Thyroid gland (tissue), 4 donors: ENCODE data around the gene KIF18A. TPM values are rescaled to one million over a fixed set of nuclear protein-coding genes. Genes with fewer than 3 reads are reported as not detected.

Source experiments
- DNase-seq, 2 donors: peaks; one replicate each; pipeline ENCODE4 v3.0.0-alpha.2; 2019
- H3K27ac ChIP-seq, 3 donors: fragments of 200-600 bp; sonication (generic); 1 replicate in 2 of 3; 2 replicates in 1 of 3; pipeline ENCODE4 v1.5.1; 2016 to 2019; ENCODE audit warnings: mild to moderate bottlenecking in 1 of 3, moderate library complexity in 1 of 3
- H3K27me3 ChIP-seq: fragments of 200-600 bp; sonication (generic); one replicate; pipeline ENCODE4 v1.5.1; 2019
- H3K36me3 ChIP-seq, 2 donors: fragments of 200-600 bp; sonication (generic); one replicate each; pipeline ENCODE4 v1.5.1; 2016 to 2019
- H3K4me1 ChIP-seq, 2 donors: fragments of 200-600 bp; sonication (generic); one replicate each; pipeline ENCODE4 v1.5.1; 2017 to 2019
- H3K4me3 ChIP-seq, 3 donors: fragments of 200-600 bp; sonication (generic); replicated peaks in 1 of 3; 1 replicate in 2 of 3; 2 replicates in 1 of 3; pipeline ENCODE4 v1.5.1; 2016; ENCODE audit warnings: mild to moderate bottlenecking in 1 of 3
- H3K9me3 ChIP-seq: fragments of 200-600 bp; sonication (generic); one replicate; pipeline ENCODE4 v1.5.1; 2017
- CTCF ChIP-seq, 6 experiments: fragments of 200-600 bp in 3 of 6; fragments of 450-650 bp in 3 of 6; sonication (generic) in 3 of 6; IDR thresholded peaks; one replicate each; pipeline ENCODE4 v1.5.1; 2016 to 2019; ENCODE audit warnings: antibody characterized with exemption in 6 of 6, mild to moderate bottlenecking in 2 of 6, inconsistent platforms in 1 of 6, moderate library complexity in 1 of 6
- POLR2A ChIP-seq, 2 donors: fragments of 450-650 bp; IDR thresholded peaks; one replicate each; pipeline ENCODE4 v1.6.1; 2017; ENCODE audit warnings: antibody characterized with exemption in 2 of 2, mild to moderate bottlenecking in 2 of 2, moderate library complexity in 1 of 2
- WGBS, 2 donors: methylation state at CpG; one replicate each; pipeline ENCODE4 v1.1.5; 2017; 5-methylcytosine and 5-hydroxymethylcytosine counted together
- intact Hi-C: fragments of 100-400 bp; cut with DNase I; formaldehyde crosslinking; loops from one replicate; pipeline ENCODE4 v1.15.1; 2023
- total RNA-seq, 4 donors: library from RNA; depleted of rRNA; stranded (reverse); fragments of >200 nt; gene quantifications; one replicate each; pipeline ENCODE4 v1.2.3, GENCODE V29; 2016

The KIF18A gene
- total RNA-seq, 4 donors from 2014 or later = 2.3 to 4.6 (median 4.1) TPM

GRCh38 chr11:28107191-28107749 lies 686 bp downstream of the KIF18A start:
- 1 to 2% methylated on average over 11 of the region's 11 CpGs for WGBS, 2 donors
- Histone ChIP-seq H3K36me3 (no peaks in the 10 kb centered on the region), H3K9me3 (no peaks in the 10 kb centered on the region), H3K4me3 (peak overlapping the region; percentile 2 to 36 (median 32)), H3K27ac (peak overlapping the region; percentile 82 to 88 (median 82)), H3K27me3 (no peaks in the 10 kb centered on the region), H3K4me1 (peaks cover 12 to 21% of the 10 kb centered on the region in 2 donors)
- TF ChIP-seq POLR2A (IDR thresholded peaks at IDR 0.05) (no peak), CTCF (IDR thresholded peaks at IDR 0.05) (no peak)
- intact Hi-C loops = loop anchor here (10.0 kb wide), 1 partner anchor 412 kb away; no protein-coding TSS in a partner anchor
- no peak for DNase-seq

GRCh38 chr11:28106353-28107043 lies 1.5 kb downstream of the KIF18A start:
- H3K9me3 ChIP-seq = no peaks in the 10 kb centered on the region
- peaks cover 12 to 19% of the 10 kb centered on the region in 2 donors for H3K4me1 ChIP-seq
- no peak for TF ChIP-seq POLR2A (IDR thresholded peaks at IDR 0.05)
- no peak for TF ChIP-seq CTCF (IDR thresholded peaks at IDR 0.05)
- intact Hi-C loops = loop anchor here (10.0 kb wide), 1 partner anchor 412 kb away; no protein-coding TSS in a partner anchor
- DNase-seq = no peak
- no peaks in the 10 kb centered on the region for H3K36me3 ChIP-seq
- H3K27ac ChIP-seq = no peak overlapping the region
- 91% methylated on average over 14 of the region's 14 CpGs for WGBS, 2 donors
- H3K27me3 ChIP-seq = no peaks in the 10 kb centered on the region
- no peak overlapping the region for H3K4me3 ChIP-seq

- intact Hi-C loops = loop anchor here (10.0 kb wide), 1 partner anchor 411 kb away; no protein-coding TSS in a partner anchor
- no peak overlapping the region for H3K4me3 ChIP-seq
- DNase-seq = no peak
- 88 to 90% methylated on average over 5 of the region's 5 CpGs for WGBS, 2 donors
- H3K27ac ChIP-seq = no peak overlapping the region
- H3K9me3 ChIP-seq = no peaks in the 10 kb centered on the region
- no peak for TF ChIP-seq CTCF (IDR thresholded peaks at IDR 0.05)
- no peak for TF ChIP-seq POLR2A (IDR thresholded peaks at IDR 0.05)
- no peaks in the 10 kb centered on the region for H3K27me3 ChIP-seq
- H3K36me3 ChIP-seq = no peaks in the 10 kb centered on the region
- peaks cover 9 to 12% of the 10 kb centered on the region in 2 donors for H3K4me1 ChIP-seq
Observed at GRCh38 chr11:28105869-28106268, 2.1 kb downstream of the KIF18A start.

- 89 to 95% methylated on average over 2 of the region's 2 CpGs for WGBS, 2 donors
- intact Hi-C loops = loop anchor here (10.0 kb wide), 1 partner anchor 410 kb away; no protein-coding TSS in a partner anchor
Observed at GRCh38 chr11:28104984-28105383, 3.0 kb downstream of the KIF18A start.

More at GRCh38 chr11:28104984-28105383, 3.0 kb downstream of the KIF18A start:
- TF ChIP-seq CTCF (IDR thresholded peaks at IDR 0.05) = no peak
- no peak for TF ChIP-seq POLR2A (IDR thresholded peaks at IDR 0.05)
- H3K27ac ChIP-seq = no peak overlapping the region
- no peaks in the 10 kb centered on the region for H3K27me3 ChIP-seq
- peaks cover 8 to 10% of the 10 kb centered on the region in 2 donors for H3K4me1 ChIP-seq
- no peaks in the 10 kb centered on the region for H3K36me3 ChIP-seq
- no peaks in the 10 kb centered on the region for H3K9me3 ChIP-seq
- no peak for DNase-seq
- H3K4me3 ChIP-seq = no peak overlapping the region
